Neutrophil (primary cell): ENCODE data around the gene ZNF23.

Experiments used
- H3K27ac ChIP-seq: fragments of 200-600 bp; sonication (generic); 2 replicates; pipeline ENCODE4 v1.5.1; 2016; ENCODE audit warnings: mild to moderate bottlenecking, moderate library complexity
- H3K27me3 ChIP-seq: fragments of 200-600 bp; sonication (generic); 2 replicates; pipeline ENCODE4 v1.6.0; 2016; ENCODE audit warnings: mild to moderate bottlenecking
- H3K36me3 ChIP-seq: fragments of 200-600 bp; sonication (generic); 2 replicates; pipeline ENCODE4 v1.5.1; 2017
- H3K4me1 ChIP-seq, 2 experiments: fragments of 200-600 bp in 1 of 2; sonication (generic) in 1 of 2; 1 replicate in 1 of 2; 2 replicates in 1 of 2; pipeline versions ENCODE4 v1.5.1 to v1.6.1; 2013 to 2016; ENCODE audit warnings: low read depth in 1 of 2, low read length in 1 of 2, mild to moderate bottlenecking in 1 of 2, moderate library complexity in 1 of 2; ENCODE audit not compliant: control insufficient read depth in 1 of 2, insufficient read depth in 1 of 2
- H3K4me3 ChIP-seq, 2 experiments: fragments of 200-600 bp in 1 of 2; sonication (generic) in 1 of 2; 1 replicate in 1 of 2; 2 replicates in 1 of 2; pipeline ENCODE4 v1.5.1; 2013 to 2016; ENCODE audit warnings: low read depth in 1 of 2, low read length in 1 of 2, mild to moderate bottlenecking in 1 of 2, moderate library complexity in 1 of 2
- H3K9me3 ChIP-seq: fragments of 200-600 bp; sonication (generic); 2 replicates; pipeline ENCODE4 v1.5.1; 2016
- TF ChIP-seq, protein P1 (sequence below): fragments of 200-600 bp; sonication (generic); IDR thresholded peaks from 2 replicates; pipeline ENCODE4 v1.5.1; 2016; ENCODE audit warnings: antibody characterized with exemption

Gene ZNF23

GRCh38 chr16:71410146-71410545 is 51.9 kb downstream of the ZNF23 start:
- TF ChIP-seq, protein P1, sequence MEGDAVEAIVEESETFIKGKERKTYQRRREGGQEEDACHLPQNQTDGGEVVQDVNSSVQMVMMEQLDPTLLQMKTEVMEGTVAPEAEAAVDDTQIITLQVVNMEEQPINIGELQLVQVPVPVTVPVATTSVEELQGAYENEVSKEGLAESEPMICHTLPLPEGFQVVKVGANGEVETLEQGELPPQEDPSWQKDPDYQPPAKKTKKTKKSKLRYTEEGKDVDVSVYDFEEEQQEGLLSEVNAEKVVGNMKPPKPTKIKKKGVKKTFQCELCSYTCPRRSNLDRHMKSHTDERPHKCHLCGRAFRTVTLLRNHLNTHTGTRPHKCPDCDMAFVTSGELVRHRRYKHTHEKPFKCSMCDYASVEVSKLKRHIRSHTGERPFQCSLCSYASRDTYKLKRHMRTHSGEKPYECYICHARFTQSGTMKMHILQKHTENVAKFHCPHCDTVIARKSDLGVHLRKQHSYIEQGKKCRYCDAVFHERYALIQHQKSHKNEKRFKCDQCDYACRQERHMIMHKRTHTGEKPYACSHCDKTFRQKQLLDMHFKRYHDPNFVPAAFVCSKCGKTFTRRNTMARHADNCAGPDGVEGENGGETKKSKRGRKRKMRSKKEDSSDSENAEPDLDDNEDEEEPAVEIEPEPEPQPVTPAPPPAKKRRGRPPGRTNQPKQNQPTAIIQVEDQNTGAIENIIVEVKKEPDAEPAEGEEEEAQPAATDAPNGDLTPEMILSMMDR: no peak
- Histone ChIP-seq H3K9me3 (no peaks in the 10 kb centered on the region), H3K4me1 (no peaks in the 10 kb centered on the region), H3K36me3 (no peaks in the 10 kb centered on the region), H3K27ac (no peak overlapping the region), H3K27me3 (peaks cover 53% of the 10 kb centered on the region), H3K4me3 (no peak overlapping the region)

- Histone ChIP-seq H3K4me1 (no peaks in the 10 kb centered on the region), H3K36me3 (no peaks in the 10 kb centered on the region), H3K9me3 (no peaks in the 10 kb centered on the region), H3K27ac (no peak overlapping the region), H3K27me3 (peaks cover 53% of the 10 kb centered on the region), H3K4me3 (no peak overlapping the region)
- TF ChIP-seq, protein P1: no peak
Measured at GRCh38 chr16:71409011-71409775, 52.9 kb downstream of the ZNF23 start.

DNA sequence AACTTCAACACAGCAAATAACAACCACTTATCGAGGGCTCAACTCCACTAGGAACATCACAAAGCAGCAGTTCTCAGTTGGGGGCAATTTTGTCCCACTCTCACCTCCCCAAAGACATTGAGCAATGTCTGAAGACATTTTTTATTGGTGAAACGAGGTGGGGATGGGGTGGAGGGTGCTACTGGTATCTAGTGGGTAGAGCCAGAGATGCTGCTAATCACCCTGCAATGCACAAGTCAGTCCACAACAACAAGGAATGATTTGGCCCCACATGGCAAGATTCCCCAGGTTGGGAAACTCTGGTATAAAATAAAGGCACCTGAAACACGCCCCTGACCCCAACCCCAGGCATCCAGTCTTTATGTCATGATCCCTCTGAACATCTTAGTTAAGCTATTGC is 53.5 kb downstream of the ZNF23 start:
- Histone ChIP-seq H3K4me1 (no peaks in the 10 kb centered on the region), H3K27me3 (peaks cover 53% of the 10 kb centered on the region), H3K36me3 (no peaks in the 10 kb centered on the region), H3K9me3 (no peaks in the 10 kb centered on the region), H3K4me3 (no peak overlapping the region), H3K27ac (no peak overlapping the region)
- TF ChIP-seq, protein P1: no peak

- H3K27ac ChIP-seq: no peak overlapping the region
- no peaks in the 10 kb centered on the region for H3K4me1 ChIP-seq
- H3K9me3 ChIP-seq: no peaks in the 10 kb centered on the region
- peaks cover 53% of the 10 kb centered on the region for H3K27me3 ChIP-seq
- H3K36me3 ChIP-seq: no peaks in the 10 kb centered on the region
- H3K4me3 ChIP-seq: no peak overlapping the region
- TF ChIP-seq, protein P1: no peak
Measured at GRCh38 chr16:71407731-71408130, 54.3 kb downstream of the ZNF23 start.

- no peaks in the 10 kb centered on the region for H3K4me1 ChIP-seq
- H3K9me3 ChIP-seq: no peaks in the 10 kb centered on the region
- no peak overlapping the region for H3K27ac ChIP-seq
- H3K27me3 ChIP-seq: peaks cover 45% of the 10 kb centered on the region
- H3K4me3 ChIP-seq: no peak overlapping the region
- no peaks in the 10 kb centered on the region for H3K36me3 ChIP-seq
- TF ChIP-seq, protein P1: no peak
Measured at GRCh38 chr16:71406724-71407123, 55.3 kb downstream of the ZNF23 start.
